MCF 10A (cell line): ENCODE results near the gene STARD13. TPM values are rescaled to one million over a fixed set of nuclear protein-coding genes. Genes with fewer than 3 reads are reported as not detected.

Experiments used
- BruUV-seq: library from RNA; stranded (reverse); fragments of 400-500 nt; replicated peaks from 2 replicates; lab custom pipeline; 2021; lab: Mats Ljungman, UMichigan
- CTCF ChIA-PET: fragments of 300-600 bp; sonication (Branson Sonifier 250); formaldehyde crosslinking; extraction: SDS; loops from one replicate; lab custom pipeline; 2021; ENCODE audit warnings: antibody characterized with exemption, inconsistent platforms; lab: Yijun Ruan, JAX
- POLR2A ChIA-PET: fragments of 300-600, 350-650 bp; sonication (Branson Sonifier 250); formaldehyde crosslinking; extraction: SDS; loops from one replicate; lab custom pipeline; 2020; ENCODE audit warnings: antibody characterized with exemption, inconsistent platforms; lab: Yijun Ruan, JAX
- DNase-seq: peaks from one replicate; pipeline ENCODE4 v3.0.0-alpha.2; 2018; ENCODE audit not compliant: unreplicated experiment
- H3K27ac Mint-ChIP-seq: one replicate; pipeline ENCODE4 v1.8.0; 2022; ENCODE audit warnings: mild to moderate bottlenecking, low read depth, mixed read lengths; ENCODE audit not compliant: unreplicated experiment
- H3K27me3 Mint-ChIP-seq: one replicate; pipeline ENCODE4 v1.8.0; 2022; ENCODE audit warnings: mixed read lengths; ENCODE audit not compliant: insufficient read depth, unreplicated experiment
- H3K36me3 Mint-ChIP-seq: one replicate; pipeline ENCODE4 v1.8.0; 2022; ENCODE audit warnings: mild to moderate bottlenecking, moderate library complexity, mixed read lengths; ENCODE audit not compliant: insufficient read depth, unreplicated experiment
- H3K4me1 Mint-ChIP-seq: one replicate; pipeline ENCODE4 v1.8.0; 2022; ENCODE audit warnings: mixed read lengths; ENCODE audit not compliant: insufficient read depth, unreplicated experiment
- H3K4me3 Mint-ChIP-seq: one replicate; pipeline ENCODE4 v1.8.0; 2022; ENCODE audit warnings: mild to moderate bottlenecking, moderate library complexity, mixed read lengths; ENCODE audit not compliant: unreplicated experiment
- H3K9me3 Mint-ChIP-seq: one replicate; pipeline ENCODE4 v1.8.0; 2022; ENCODE audit warnings: mixed read lengths; ENCODE audit not compliant: unreplicated experiment
- intact Hi-C: fragments of 100-400 bp; cut with micrococcal nuclease; formaldehyde crosslinking; loops from 2 replicates; pipeline ENCODE4 v1.14.1; 2022
- total RNA-seq: library from RNA; stranded (reverse); gene quantifications from 2 replicates; pipeline ENCODE4 v1.2.3, GENCODE V29; 2022
- TF ChIP-seq, protein P1 (sequence below): fragments of 200-600 bp; IDR thresholded peaks from one replicate; pipeline ENCODE4 v1.8.0; 2022; ENCODE audit warnings: antibody characterized with exemption, mild to moderate bottlenecking; ENCODE audit not compliant: unreplicated experiment

Gene STARD13
- total RNA-seq, 1 experiment from 2014 or later = 31.9 TPM

DNA sequence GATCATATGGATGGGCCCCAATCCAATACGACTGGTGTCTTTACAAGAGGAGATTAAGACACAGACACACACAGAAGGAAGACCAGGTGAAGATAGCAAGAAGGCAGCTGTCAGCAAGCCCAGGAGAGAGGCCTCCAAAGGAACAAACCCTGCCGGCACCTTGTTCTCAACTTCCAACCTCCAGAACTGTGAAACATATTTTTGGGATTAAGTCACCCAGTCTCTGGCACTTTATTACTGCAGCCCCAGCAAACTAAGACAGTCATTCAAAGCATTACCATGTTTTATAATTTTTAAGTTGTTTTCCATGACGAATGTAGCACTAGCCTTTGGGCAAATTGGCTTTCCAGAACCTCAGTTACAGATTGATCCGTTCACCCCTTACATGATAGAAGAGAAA, 11.3 kb downstream of the STARD13 start:
- TF ChIP-seq, protein P1, sequence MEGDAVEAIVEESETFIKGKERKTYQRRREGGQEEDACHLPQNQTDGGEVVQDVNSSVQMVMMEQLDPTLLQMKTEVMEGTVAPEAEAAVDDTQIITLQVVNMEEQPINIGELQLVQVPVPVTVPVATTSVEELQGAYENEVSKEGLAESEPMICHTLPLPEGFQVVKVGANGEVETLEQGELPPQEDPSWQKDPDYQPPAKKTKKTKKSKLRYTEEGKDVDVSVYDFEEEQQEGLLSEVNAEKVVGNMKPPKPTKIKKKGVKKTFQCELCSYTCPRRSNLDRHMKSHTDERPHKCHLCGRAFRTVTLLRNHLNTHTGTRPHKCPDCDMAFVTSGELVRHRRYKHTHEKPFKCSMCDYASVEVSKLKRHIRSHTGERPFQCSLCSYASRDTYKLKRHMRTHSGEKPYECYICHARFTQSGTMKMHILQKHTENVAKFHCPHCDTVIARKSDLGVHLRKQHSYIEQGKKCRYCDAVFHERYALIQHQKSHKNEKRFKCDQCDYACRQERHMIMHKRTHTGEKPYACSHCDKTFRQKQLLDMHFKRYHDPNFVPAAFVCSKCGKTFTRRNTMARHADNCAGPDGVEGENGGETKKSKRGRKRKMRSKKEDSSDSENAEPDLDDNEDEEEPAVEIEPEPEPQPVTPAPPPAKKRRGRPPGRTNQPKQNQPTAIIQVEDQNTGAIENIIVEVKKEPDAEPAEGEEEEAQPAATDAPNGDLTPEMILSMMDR = no peak
- Mint-ChIP-seq H3K36me3 (peaks cover 74% of the 10 kb centered on the region), H3K9me3 (no peaks in the 10 kb centered on the region), H3K4me3 (peak overlapping the region; percentile 8), H3K27ac (peak overlapping the region; percentile 95), H3K27me3 (no peaks in the 10 kb centered on the region), H3K4me1 (peaks cover 66% of the 10 kb centered on the region)
- ChIA-PET POLR2A (interaction anchor here (1.4 to 19.1 kb wide), 2 partner anchors 11 to 12 kb away, joined by 5 to 192 read pairs; partner anchors contain the start of gene STARD13), CTCF (no interaction called here)
- BruUV-seq = no TSS peak
- no peak for DNase-seq
- intact Hi-C loops = no loop called here

DNA sequence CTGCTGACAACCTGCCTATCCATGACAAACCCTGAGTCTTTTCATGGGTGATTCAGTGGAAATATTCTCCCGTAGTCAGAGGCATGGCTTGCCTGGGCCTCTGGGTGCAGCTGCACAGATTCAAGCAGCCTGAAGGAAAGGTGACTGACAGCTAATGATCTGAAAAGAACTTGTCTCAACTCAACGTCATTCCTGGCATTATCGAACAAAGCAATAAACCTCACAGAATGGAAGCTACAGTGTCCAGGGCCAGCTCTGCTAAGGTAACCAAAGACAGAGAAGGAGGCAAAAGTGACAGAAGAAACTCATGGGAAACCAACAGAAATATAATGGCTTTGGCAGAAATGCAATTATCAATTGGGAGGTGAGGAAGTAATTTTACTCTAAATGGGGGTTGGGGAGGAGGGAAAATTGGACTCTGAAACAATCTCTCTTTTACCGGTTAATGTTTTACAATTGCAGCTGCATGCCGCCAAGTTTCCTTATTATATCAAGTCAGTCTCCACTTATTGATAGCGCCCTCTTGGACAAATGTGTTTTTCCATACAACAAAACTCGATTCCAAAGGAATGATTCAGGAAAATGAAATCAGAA, 12.9 kb downstream of the STARD13 start:
- POLR2A ChIA-PET = interaction anchor here (0.7 to 19.1 kb wide), 7 partner anchors 8 to 52 kb away, joined by 3 to 192 read pairs (median 6); partner anchors contain the start of gene STARD13
- intact Hi-C loops = no loop called here
- Mint-ChIP-seq H3K9me3 (no peaks in the 10 kb centered on the region), H3K27me3 (no peaks in the 10 kb centered on the region), H3K4me1 (peaks cover 57% of the 10 kb centered on the region), H3K36me3 (peaks cover 74% of the 10 kb centered on the region), H3K27ac (peak overlapping the region; percentile 96), H3K4me3 (peak overlapping the region; percentile 54)
- no TSS peak for BruUV-seq
- TF ChIP-seq, protein P1 = no peak
- no peak for DNase-seq
- CTCF ChIA-PET = interaction anchor here (0.7 kb wide), 1 partner anchor 113 kb away, joined by 3 read pairs; no protein-coding TSS in a partner anchor

DNA sequence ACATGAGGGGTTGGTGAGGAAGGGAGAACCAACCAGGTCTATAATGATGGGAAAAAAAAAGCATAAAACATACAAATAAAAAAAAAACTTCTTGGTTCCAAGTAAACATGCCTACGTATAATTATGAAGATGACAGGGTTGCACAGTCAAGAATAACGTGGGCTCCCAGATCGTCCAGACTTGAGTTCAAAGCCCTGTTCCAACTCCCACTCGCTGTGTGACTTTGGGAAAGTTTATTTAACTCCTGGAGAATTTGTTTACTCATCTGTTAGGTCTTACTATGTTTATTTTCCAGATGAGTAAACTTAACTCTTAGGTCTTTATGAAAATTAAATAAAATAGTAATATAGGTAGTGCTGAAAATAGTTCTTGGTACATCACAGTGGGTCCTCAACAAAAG, 13.8 kb downstream of the STARD13 start:
- DNase-seq = no peak
- intact Hi-C loops = no loop called here
- Mint-ChIP-seq H3K36me3 (peaks cover 75% of the 10 kb centered on the region), H3K27me3 (no peaks in the 10 kb centered on the region), H3K9me3 (no peaks in the 10 kb centered on the region), H3K27ac (peak overlapping the region; percentile 96), H3K4me1 (peaks cover 58% of the 10 kb centered on the region), H3K4me3 (peak overlapping the region; percentile 33)
- ChIA-PET POLR2A (interaction anchor here (1.2 to 19.1 kb wide), 7 partner anchors 7 to 103 kb away, joined by 5 to 192 read pairs (median 6); partner anchors contain the start of gene STARD13), CTCF (interaction anchor here (4.2 kb wide), 1 partner anchor 43 kb away, joined by 27 read pairs; no protein-coding TSS in a partner anchor)
- TF ChIP-seq, protein P1 = no peak
- no TSS peak for BruUV-seq

DNA sequence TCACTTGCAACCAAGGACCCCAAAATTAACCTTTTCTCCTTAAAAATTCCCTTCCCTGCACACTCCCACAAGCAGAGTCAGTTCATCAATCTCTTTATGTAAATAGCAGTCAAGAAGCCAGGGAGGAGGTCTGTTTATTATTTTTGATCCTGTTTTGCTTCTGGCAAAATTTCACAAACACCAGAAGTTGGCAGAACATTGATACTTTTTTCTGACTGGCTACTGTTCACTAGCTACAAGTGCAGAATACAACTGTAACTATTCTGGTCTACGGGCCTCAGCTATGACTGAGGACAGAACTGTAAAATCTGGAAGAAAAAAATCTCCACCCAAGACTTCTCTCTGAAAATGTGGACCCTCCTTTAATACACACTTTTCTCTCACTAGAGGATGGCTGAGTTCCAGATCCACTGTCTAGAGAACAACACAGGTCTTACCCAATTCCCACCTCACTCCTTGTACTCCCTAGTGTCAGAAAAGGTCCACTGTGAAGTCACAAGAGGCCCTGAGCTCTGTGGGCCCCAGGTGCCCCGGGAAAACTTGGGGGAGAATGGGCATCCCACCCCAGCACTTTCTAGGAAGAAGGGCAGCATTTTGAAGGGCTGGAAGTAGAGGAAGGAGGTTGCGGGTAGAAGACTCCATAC, 14.5 kb downstream of the STARD13 start:
- ChIA-PET CTCF (interaction anchor here (1.0 to 4.2 kb wide), 3 partner anchors 10 to 42 kb away, joined by 3 to 27 read pairs (median 4); no protein-coding TSS in a partner anchor), POLR2A (interaction anchor here (0.5 to 19.1 kb wide), 13 partner anchors 7 to 639 kb away, joined by 3 to 192 read pairs (median 5); partner anchors contain the start of gene STARD13)
- H3K9me3 Mint-ChIP-seq = no peaks in the 10 kb centered on the region

More for the DNA sequence above, 14.5 kb downstream of the STARD13 start:
- Mint-ChIP-seq H3K4me3 (peak overlapping the region; percentile 33), H3K27me3 (no peaks in the 10 kb centered on the region), H3K4me1 (peaks cover 64% of the 10 kb centered on the region), H3K36me3 (peaks cover 78% of the 10 kb centered on the region), H3K27ac (peak overlapping the region; percentile 96)
- BruUV-seq = no TSS peak
- intact Hi-C loops = no loop called here
- TF ChIP-seq, protein P1 = no peak
- DNase-seq = peak; percentile 71
